Measurements from ENCODE around the gene ZNF419.

GRCh38 chr19:57466489-57466888, 21.1 kb upstream of the ZNF419 start:
- TF ChIP-seq CTCF (IDR thresholded peaks at IDR 0.05) (no peak), POLR2A (IDR thresholded peaks at IDR 0.05) (no peak)

Measured in adrenal gland (tissue), 5 donors.